SK-N-SH (cell line): ENCODE measurements around the gene FOXI1. TPM values are rescaled to one million over a fixed set of nuclear protein-coding genes. Genes with fewer than 3 reads are reported as not detected.

Experiments used
- CTCF ChIA-PET: fragments of 300-600, 350-600 bp; formaldehyde crosslinking; extraction: SDS; loops from one replicate; lab custom pipeline; 2021; lab: Yijun Ruan, JAX
- POLR2A ChIA-PET: fragments of 350-600 bp; sonication (Branson Sonifier 250); formaldehyde crosslinking; extraction: SDS; loops from one replicate; lab custom pipeline; 2020; ENCODE audit warnings: antibody characterized with exemption, inconsistent platforms; lab: Yijun Ruan, JAX
- DNase-seq: peaks from one replicate; pipeline ENCODE4 v3.0.0; 2012
- H2AFZ ChIP-seq: fragments of 200-600 bp; sonication (generic); 2 replicates; pipeline ENCODE4 v1.8.1; 2016; ENCODE audit warnings: antibody characterized with exemption, mild to moderate bottlenecking, low read depth
- H3F3A ChIP-seq: fragments of 200-600 bp; sonication (generic); replicated peaks from 2 replicates; pipeline ENCODE3; 2016; ENCODE audit warnings: antibody characterized with exemption, mild to moderate bottlenecking; ENCODE audit not compliant: insufficient read depth
- H3K27ac ChIP-seq, 2 experiments: fragments of 200-500 bp in 1 of 2; fragments of 200-600 bp in 1 of 2; sonication (Bioruptor generic) in 1 of 2; sonication (generic), shearing (Covaris generic) in 1 of 2; 2 replicates each; pipeline versions ENCODE4 v1.5.1 to v1.6.1; 2014 to 2016; ENCODE audit warnings: low read depth in 2 of 2, inconsistent platforms in 1 of 2, low read length in 1 of 2, mild to moderate bottlenecking in 1 of 2, mixed read lengths in 1 of 2
- H3K27me3 ChIP-seq: fragments of 200-600 bp; sonication (generic), shearing (Covaris generic); 2 replicates; pipeline ENCODE4 v1.6.1; 2016; ENCODE audit warnings: mixed run types; ENCODE audit not compliant: insufficient read depth
- H3K36me3 ChIP-seq, 2 experiments: fragments of 200-500 bp in 1 of 2; fragments of 200-600 bp in 1 of 2; sonication (Bioruptor generic) in 1 of 2; sonication (generic) in 1 of 2; replicated peaks in 1 of 2; 2 replicates each; pipeline versions ENCODE3 to v1.5.1; 2014 to 2016; ENCODE audit warnings: low read length in 1 of 2, mild to moderate bottlenecking in 1 of 2; ENCODE audit not compliant: insufficient read depth in 2 of 2, control insufficient read depth in 1 of 2
- H3K4me1 ChIP-seq, 2 experiments: fragments of 200-500 bp in 1 of 2; fragments of 200-600 bp in 1 of 2; sonication (Bioruptor generic) in 1 of 2; sonication (generic), shearing (Covaris generic) in 1 of 2; 2 replicates each; pipeline versions ENCODE4 v1.5.1 to v1.6.1; 2014 to 2016; ENCODE audit warnings: low read depth in 1 of 2, low read length in 1 of 2, mixed run types in 1 of 2; ENCODE audit not compliant: insufficient read depth in 2 of 2, control insufficient read depth in 1 of 2
- H3K4me2 ChIP-seq: fragments of 200-600 bp; sonication (generic), shearing (Covaris generic); 2 replicates; pipeline ENCODE4 v1.6.1; 2017; ENCODE audit warnings: mixed run types
- H3K4me3 ChIP-seq, 2 experiments: fragments of 200-500 bp in 1 of 2; fragments of 200-600 bp in 1 of 2; sonication (Bioruptor generic) in 1 of 2; sonication (generic), shearing (Covaris generic) in 1 of 2; 2 replicates each; pipeline versions ENCODE4 v1.5.1 to v1.8.1; 2014 to 2016; ENCODE audit warnings: low read depth in 2 of 2, inconsistent platforms in 1 of 2, low read length in 1 of 2, mild to moderate bottlenecking in 1 of 2, mixed read lengths in 1 of 2, moderate library complexity in 1 of 2
- H3K79me2 ChIP-seq: fragments of 200-600 bp; sonication (generic); 2 replicates; pipeline ENCODE4 v1.8.1; 2017; ENCODE audit warnings: mild to moderate bottlenecking; ENCODE audit not compliant: insufficient read depth
- H3K9ac ChIP-seq: fragments of 200-600 bp; sonication (generic); 2 replicates; pipeline ENCODE4 v1.6.1; 2017; ENCODE audit warnings: mixed run types
- H3K9me2 ChIP-seq: fragments of 200-600 bp; sonication (generic); 2 replicates; pipeline ENCODE4 v1.6.1; 2017; ENCODE audit warnings: mixed run types
- H3K9me3 ChIP-seq: fragments of 200-600 bp; sonication (generic); 2 replicates; pipeline ENCODE4 v1.6.1; 2017; ENCODE audit warnings: mixed run types, mild to moderate bottlenecking, moderate library complexity
- H4K20me1 ChIP-seq: fragments of 200-600 bp; sonication (generic); 2 replicates; pipeline ENCODE4 v1.6.1; 2017; ENCODE audit warnings: mild to moderate bottlenecking, mixed run types; ENCODE audit not compliant: insufficient read depth
- FOSL2 ChIP-seq: IDR thresholded peaks from 2 replicates; pipeline ENCODE4 v1.4.0; 2012; ENCODE audit warnings: low read depth, mild to moderate bottlenecking, moderate library complexity, borderline replicate concordance
- FOXM1 ChIP-seq: IDR thresholded peaks from 2 replicates; pipeline ENCODE4 v1.4.0; 2012; ENCODE audit warnings: low read depth, mild to moderate bottlenecking
- GATA2 ChIP-seq: sonication (generic); formaldehyde crosslinking; IDR thresholded peaks from 2 replicates; pipeline ENCODE4 v1.5.0; 2020; ENCODE audit warnings: mild to moderate bottlenecking, missing genetic modification reagents
- IRF3 ChIP-seq: fragments of 150-350 bp; IDR thresholded peaks from 2 replicates; pipeline ENCODE4 v1.6.1; 2016; ENCODE audit warnings: mild to moderate bottlenecking, low read depth, low read length
- MAX ChIP-seq: IDR thresholded peaks from 2 replicates; pipeline ENCODE4 v1.4.0; 2012; ENCODE audit warnings: low read depth
- MXI1 ChIP-seq: IDR thresholded peaks from 2 replicates; pipeline ENCODE4 v1.6.1; 2012; ENCODE audit warnings: mild to moderate bottlenecking, low read depth, low read length, improper control_type of control experiment
- POLR2AphosphoS5 ChIP-seq: IDR thresholded peaks from 2 replicates; pipeline ENCODE4 v1.6.1; 2012; ENCODE audit warnings: low read depth, low read length
- RFX5 ChIP-seq: IDR thresholded peaks from 2 replicates; pipeline ENCODE4 v1.6.1; 2012; ENCODE audit warnings: mild to moderate bottlenecking, improper control_type of control experiment, low read length
- RXRA ChIP-seq: IDR thresholded peaks from 2 replicates; pipeline ENCODE4 v1.4.0; 2012; ENCODE audit warnings: low read depth, mild to moderate bottlenecking, borderline replicate concordance
- SMC3 ChIP-seq: IDR thresholded peaks from 2 replicates; pipeline ENCODE4 v1.6.1; 2012; ENCODE audit warnings: low read depth, low read length, improper control_type of control experiment
- TCF12 ChIP-seq: IDR thresholded peaks from 2 replicates; pipeline ENCODE4 v1.4.0; 2012
- ZBTB33 ChIP-seq: IDR thresholded peaks from 2 replicates; pipeline ENCODE4 v1.4.0; 2012; ENCODE audit warnings: low read depth, borderline replicate concordance
- WGBS: methylation state at CpG from one replicate; pipeline ENCODE4 v1.1.6; 2017; ENCODE audit warnings: low lambda C conversion rate; 5-methylcytosine and 5-hydroxymethylcytosine counted together
- polyA plus RNA-seq, 3 experiments: library from polyadenylated mRNA; depleted of rRNA; stranded (reverse); fragments of >200 nt; gene quantifications; 2 replicates each; pipeline ENCODE4 v1.2.3, GENCODE V29; 2012
- TF ChIP-seq, protein P1 (sequence below): IDR thresholded peaks from 2 replicates; pipeline ENCODE4 v1.4.0; 2012; ENCODE audit warnings: low read depth, borderline replicate concordance

FOXI1 gene
- polyA plus RNA-seq, 1 of the 3 experiments (the other 2 are of a cell fraction): not detected

DNA sequence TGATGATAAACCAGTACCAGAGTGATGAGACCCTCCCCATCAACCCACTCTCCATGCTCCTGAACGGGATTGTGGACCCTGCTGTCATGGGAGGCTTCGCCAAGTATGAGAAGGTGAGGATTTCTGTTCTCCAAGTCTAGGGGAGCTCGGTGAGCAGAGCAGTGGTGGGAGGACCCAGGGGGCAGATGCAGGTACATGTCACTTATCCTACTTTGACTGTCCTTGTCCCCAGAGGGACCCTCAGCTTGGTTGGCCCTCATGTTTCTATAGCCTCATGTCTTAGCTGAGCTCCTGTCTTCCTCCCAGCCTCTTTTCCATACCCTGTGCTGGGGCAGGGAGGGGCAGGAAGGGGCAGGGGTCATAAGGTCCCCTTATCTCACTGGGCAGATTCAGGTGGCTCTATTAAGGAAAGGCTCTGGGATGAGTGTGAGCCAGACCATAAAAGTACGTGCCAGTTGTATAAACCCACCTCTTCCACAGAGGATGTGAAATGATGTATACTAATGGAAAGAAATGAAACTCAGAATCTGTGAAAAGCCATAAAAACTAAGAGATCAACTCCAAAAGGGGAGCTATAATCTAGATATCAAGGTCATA is 38.0 kb upstream of the FOXI1 start:
- Histone ChIP-seq H4K20me1 (no peaks in the 10 kb centered on the region), H3F3A (no peaks in the 10 kb centered on the region), H3K4me3 (no peak overlapping the region), H3K4me2 (no peak overlapping the region), H3K9me2 (no peaks in the 10 kb centered on the region), H3K36me3 (no peaks in the 10 kb centered on the region), H3K79me2 (no peaks in the 10 kb centered on the region), H2AFZ (no peak overlapping the region), H3K27me3 (no peaks in the 10 kb centered on the region), H3K4me1 (no peaks in the 10 kb centered on the region), H3K27ac (no peak overlapping the region), H3K9me3 (no peaks in the 10 kb centered on the region), H3K9ac (no peak overlapping the region)
- no peak for DNase-seq
- ChIA-PET POLR2A (no interaction called here), CTCF (interaction anchor here (0.9 to 1.2 kb wide), 2 partner anchors 117 to 365 kb away, joined by 3 to 5 read pairs; no protein-coding TSS in a partner anchor)
- WGBS: 52% methylated on average over 4 of the region's 4 CpGs
- TF ChIP-seq TCF12: no peak
- TF ChIP-seq ZBTB33: no peak
- TF ChIP-seq FOXM1: no peak
- TF ChIP-seq RFX5: no peak
- no peak for TF ChIP-seq SMC3
- no peak for TF ChIP-seq RXRA
- no peak for TF ChIP-seq POLR2AphosphoS5
- TF ChIP-seq MXI1: no peak
- TF ChIP-seq GATA2: no peak
- TF ChIP-seq IRF3: no peak
- TF ChIP-seq MAX: no peak

GRCh38 chr5:170069512-170069911 is 36.2 kb upstream of the FOXI1 start:
- H3K4me2 ChIP-seq: no peak overlapping the region
- no peak overlapping the region for H3K4me3 ChIP-seq
- no peaks in the 10 kb centered on the region for H3F3A ChIP-seq
- 72% methylated on average over 5 of the region's 5 CpGs for WGBS
- H3K36me3 ChIP-seq: no peaks in the 10 kb centered on the region
- H3K27me3 ChIP-seq: no peaks in the 10 kb centered on the region
- H3K9ac ChIP-seq: no peak overlapping the region
- no peaks in the 10 kb centered on the region for H3K9me3 ChIP-seq
- CTCF ChIA-PET: interaction anchor here (1.5 to 3.6 kb wide), 5 partner anchors 20 to 368 kb away, joined by 3 to 10 read pairs (median 5); partner anchors contain the start of gene INSYN2B
- H2AFZ ChIP-seq: no peak overlapping the region
- no peak for DNase-seq
- no peaks in the 10 kb centered on the region for H4K20me1 ChIP-seq
- no peaks in the 10 kb centered on the region for H3K79me2 ChIP-seq
- no peaks in the 10 kb centered on the region for H3K9me2 ChIP-seq
- no peaks in the 10 kb centered on the region for H3K4me1 ChIP-seq
- H3K27ac ChIP-seq: no peak overlapping the region
- TF ChIP-seq FOXM1 (no peak), FOSL2 (no peak)
- TF ChIP-seq, protein P1, sequence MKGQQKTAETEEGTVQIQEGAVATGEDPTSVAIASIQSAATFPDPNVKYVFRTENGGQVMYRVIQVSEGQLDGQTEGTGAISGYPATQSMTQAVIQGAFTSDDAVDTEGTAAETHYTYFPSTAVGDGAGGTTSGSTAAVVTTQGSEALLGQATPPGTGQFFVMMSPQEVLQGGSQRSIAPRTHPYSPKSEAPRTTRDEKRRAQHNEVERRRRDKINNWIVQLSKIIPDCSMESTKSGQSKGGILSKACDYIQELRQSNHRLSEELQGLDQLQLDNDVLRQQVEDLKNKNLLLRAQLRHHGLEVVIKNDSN: no peak
- TF ChIP-seq, all 33 proteins: peak for 0
- POLR2A ChIA-PET: no interaction called here
